Endothelial cell of umbilical vein (primary cell): ENCODE results near the gene FYN. TPM values are rescaled to one million over a fixed set of nuclear protein-coding genes. Genes with fewer than 3 reads are reported as not detected.

Source experiments
- BruUV-seq: library from RNA; stranded (reverse); fragments of 400-500 nt; replicated peaks from 2 replicates; lab custom pipeline; 2021; lab: Mats Ljungman, UMichigan
- CTCF ChIA-PET: fragments of 300-600, 350-600 bp; sonication (Branson Sonifier 250); formaldehyde crosslinking; loops from one replicate; lab custom pipeline; 2021; ENCODE audit warnings: antibody characterized with exemption, inconsistent platforms; lab: Charles Lee
- POLR2A ChIA-PET: fragments of 300-600, 350-600 bp; sonication (Branson Sonifier 250); formaldehyde crosslinking; loops from one replicate; lab custom pipeline; 2021; ENCODE audit warnings: antibody characterized with exemption, inconsistent platforms; lab: Charles Lee
- DNase-seq: peaks from one replicate; pipeline ENCODE4 v3.0.0-alpha.2; 2011; ENCODE audit warnings: low read depth, low spot score
- FAIRE-seq: peaks from 2 replicates; lab custom pipeline; 2011; peaks lifted over from hg19 to GRCh38; lab: Jason Lieb, UNC
- H2AFZ ChIP-seq: 2 replicates; pipeline ENCODE4 v1.6.0; 2012; ENCODE audit warnings: low read depth, low read length, control low read depth, inconsistent platforms
- H3K27ac ChIP-seq: 2 replicates; pipeline ENCODE4 v1.5.1; 2011; ENCODE audit warnings: low read depth, mild to moderate bottlenecking, control low read depth, low read length, moderate library complexity; ENCODE audit not compliant: insufficient read depth
- H3K27me3 ChIP-seq, 2 experiments: 2 replicates each; pipeline versions ENCODE4 v1.6.0 to v1.6.1; 2011; ENCODE audit warnings: low read length in 2 of 2, mixed read lengths in 1 of 2; ENCODE audit not compliant: control insufficient read depth in 2 of 2, insufficient read depth in 2 of 2
- H3K36me3 ChIP-seq, 2 experiments: 2 replicates in 1 of 2; 3 replicates in 1 of 2; pipeline ENCODE4 v1.5.1; 2011; ENCODE audit warnings: low read length in 2 of 2, mild to moderate bottlenecking in 1 of 2, moderate library complexity in 1 of 2; ENCODE audit not compliant: control insufficient read depth in 2 of 2, insufficient read depth in 2 of 2; ENCODE audit errors: extremely low read depth in 1 of 2
- H3K4me1 ChIP-seq: 3 replicates; pipeline ENCODE4 v1.5.1; 2011; ENCODE audit warnings: mild to moderate bottlenecking, low read length; ENCODE audit not compliant: control insufficient read depth, insufficient read depth; ENCODE audit errors: extremely low read depth
- H3K4me2 ChIP-seq: 2 replicates; pipeline ENCODE4 v1.6.1; 2011; ENCODE audit warnings: low read length, control low read depth, mixed read lengths; ENCODE audit not compliant: insufficient read depth
- H3K4me3 ChIP-seq, 3 experiments: fragments of 200-600 bp in 1 of 3; sonication (generic), shearing (Covaris generic) in 1 of 3; replicated peaks in 1 of 3; 2 replicates each; pipeline ENCODE4 v1.5.1; 2011 to 2016; ENCODE audit warnings: control low read depth in 3 of 3, low read length in 3 of 3, mild to moderate bottlenecking in 2 of 3, inconsistent platforms in 1 of 3, low read depth in 1 of 3, moderate library complexity in 1 of 3; ENCODE audit not compliant: insufficient read depth in 1 of 3
- H3K79me2 ChIP-seq: 2 replicates; pipeline ENCODE4 v1.6.0; 2012; ENCODE audit warnings: low read length, inconsistent platforms; ENCODE audit not compliant: control insufficient read depth, insufficient read depth
- H3K9ac ChIP-seq: replicated peaks from 2 replicates; pipeline ENCODE3; 2011; ENCODE audit warnings: low read length, control low read depth; ENCODE audit not compliant: insufficient read depth; ENCODE audit errors: extremely low read depth
- H3K9me1 ChIP-seq: replicated peaks from 3 replicates; pipeline ENCODE4 v1.6.0; 2011; ENCODE audit warnings: mild to moderate bottlenecking, low read length; ENCODE audit not compliant: control insufficient read depth, insufficient read depth; ENCODE audit errors: extremely low read depth
- H3K9me3 ChIP-seq: replicated peaks from 2 replicates; pipeline ENCODE4 v1.5.1; 2012; ENCODE audit warnings: low read length, inconsistent platforms; ENCODE audit not compliant: control insufficient read depth, insufficient read depth
- H4K20me1 ChIP-seq: replicated peaks from 2 replicates; pipeline ENCODE3; 2011; ENCODE audit warnings: mild to moderate bottlenecking, low read length; ENCODE audit not compliant: control insufficient read depth, insufficient read depth; ENCODE audit errors: extremely low read depth
- EZH2 ChIP-seq: IDR thresholded peaks from 2 replicates; pipeline ENCODE4 v1.6.1; 2012; ENCODE audit warnings: borderline replicate concordance, low read depth, mild to moderate bottlenecking, moderate library complexity, low read length, inconsistent platforms; ENCODE audit not compliant: severe bottlenecking
- FOS ChIP-seq: IDR thresholded peaks from 2 replicates; pipeline ENCODE4 v1.6.1; 2011; ENCODE audit warnings: mild to moderate bottlenecking, low read length, moderate library complexity, borderline replicate concordance; ENCODE audit not compliant: insufficient read depth
- GATA2 ChIP-seq: IDR thresholded peaks from 2 replicates; pipeline ENCODE4 v1.7.0; 2011; ENCODE audit warnings: low read depth, mild to moderate bottlenecking, moderate library complexity, mixed read lengths, low read length; ENCODE audit not compliant: insufficient read length, insufficient read depth
- JUN ChIP-seq: IDR thresholded peaks from 2 replicates; pipeline ENCODE4 v1.6.1; 2011; ENCODE audit warnings: borderline replicate concordance, low read depth; ENCODE audit not compliant: insufficient read length, insufficient read depth
- MYC ChIP-seq: IDR thresholded peaks from one replicate; pipeline ENCODE4 v1.6.1; 2011; ENCODE audit warnings: mild to moderate bottlenecking, low read depth, low read length
- POLR2A ChIP-seq: IDR thresholded peaks from 2 replicates; pipeline ENCODE4 v1.6.1; 2012; ENCODE audit warnings: low read depth, mild to moderate bottlenecking, control low read depth, low read length
- POLR2AphosphoS5 ChIP-seq: IDR thresholded peaks from 2 replicates; pipeline ENCODE4 v1.6.1; 2012; ENCODE audit warnings: low read depth, mild to moderate bottlenecking, control low read depth, low read length, moderate library complexity; ENCODE audit not compliant: insufficient read depth
- dilution Hi-C: fragments of 300-500 bp; cut with MboI; formaldehyde crosslinking; loops from one replicate; pipeline ENCODE4 v1.15.0; 2019; ENCODE audit warnings: low sequenced_read_pairs; ENCODE audit not compliant: extremely low pct_ligation_motif_present
- intact Hi-C: fragments of 100-400 bp; cut with micrococcal nuclease; formaldehyde crosslinking; loops from one replicate; pipeline ENCODE4 v1.10.0; 2022
- polyA plus RNA-seq, 4 experiments: library from polyadenylated mRNA; depleted of rRNA in 3 of 4; stranded (reverse) in 3 of 4; unstranded in 1 of 4; fragments of >200 nt; gene quantifications; 2 replicates each; pipeline versions ENCODE4 v1.2.1 to v1.2.3, GENCODE V29; 2011 to 2012; ENCODE audit warnings: missing spikeins in 1 of 4
- total RNA-seq: library from RNA; stranded (reverse); gene quantifications from 2 replicates; pipeline ENCODE4 v1.2.3, GENCODE V29; 2021
- TF ChIP-seq, protein P1 (sequence below): IDR thresholded peaks from 2 replicates; pipeline ENCODE4 v1.6.1; 2011; ENCODE audit not compliant: insufficient read depth, insufficient read length
- TF ChIP-seq, protein P2 (sequence below), 2 donors: IDR thresholded peaks; 1 replicate in 1 of 2; 2 replicates in 1 of 2; pipeline ENCODE4 v1.5.1; 2011; ENCODE audit warnings: low read length in 2 of 2, mild to moderate bottlenecking in 2 of 2, moderate library complexity in 2 of 2, control low read depth in 1 of 2, inconsistent platforms in 1 of 2, low read depth in 1 of 2; ENCODE audit not compliant: insufficient read depth in 1 of 2; ENCODE audit errors: extremely low read depth in 1 of 2

Gene FYN
- total and polyA plus RNA-seq, 2 donors (not counting 3 experiments of a cell fraction or from before 2014, with no cell fraction given): 69.0 to 143 TPM

DNA sequence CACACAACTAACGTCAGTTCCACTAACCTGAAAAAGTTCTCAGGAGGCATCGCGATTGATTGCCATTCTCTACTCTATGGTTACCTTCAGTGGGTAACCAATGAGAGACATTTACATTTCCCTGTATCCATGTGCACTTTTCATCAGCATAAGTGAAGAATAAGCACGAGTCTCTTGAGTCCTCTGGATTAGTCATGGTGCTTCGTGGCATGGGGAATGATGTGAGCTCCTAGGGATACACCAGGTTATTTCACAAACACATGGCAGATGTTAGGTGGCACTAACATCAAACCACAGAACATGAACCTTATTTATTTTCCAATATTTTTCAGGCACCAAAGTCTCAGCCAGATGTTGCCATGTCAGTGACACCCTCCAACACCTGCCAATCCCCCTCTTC is 64.0 kb downstream of the FYN start:
- H4K20me1 ChIP-seq: peaks cover 6% of the 10 kb centered on the region
- FAIRE-seq (no peak), DNase-seq (no peak)
- CTCF ChIA-PET: interaction anchor here (1.9 kb wide), 1 partner anchor 14 kb away, joined by 6 read pairs; no protein-coding TSS in a partner anchor
- dilution Hi-C loops: no loop called here
- POLR2A ChIA-PET: no interaction called here
- H3K9me3 ChIP-seq: no peaks in the 10 kb centered on the region
- no peaks in the 10 kb centered on the region for H3K9me1 ChIP-seq
- H3K9ac ChIP-seq: no peak overlapping the region
- BruUV-seq: no TSS peak
- no peak overlapping the region for H3K4me2 ChIP-seq
- peaks cover 31% of the 10 kb centered on the region for H3K4me1 ChIP-seq
- H3K27me3 ChIP-seq: no peaks in the 10 kb centered on the region
- H3K27ac ChIP-seq: no peak overlapping the region
- no peaks in the 10 kb centered on the region for H3K79me2 ChIP-seq
- H2AFZ ChIP-seq: no peak overlapping the region
- H3K4me3 ChIP-seq: no peak overlapping the region
- no peak for TF ChIP-seq JUN
- no peak for TF ChIP-seq POLR2A
- TF ChIP-seq, protein P1, sequence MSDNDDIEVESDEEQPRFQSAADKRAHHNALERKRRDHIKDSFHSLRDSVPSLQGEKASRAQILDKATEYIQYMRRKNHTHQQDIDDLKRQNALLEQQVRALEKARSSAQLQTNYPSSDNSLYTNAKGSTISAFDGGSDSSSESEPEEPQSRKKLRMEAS: no peak
- TF ChIP-seq FOS: no peak
- TF ChIP-seq POLR2AphosphoS5: no peak
- TF ChIP-seq, protein P2, sequence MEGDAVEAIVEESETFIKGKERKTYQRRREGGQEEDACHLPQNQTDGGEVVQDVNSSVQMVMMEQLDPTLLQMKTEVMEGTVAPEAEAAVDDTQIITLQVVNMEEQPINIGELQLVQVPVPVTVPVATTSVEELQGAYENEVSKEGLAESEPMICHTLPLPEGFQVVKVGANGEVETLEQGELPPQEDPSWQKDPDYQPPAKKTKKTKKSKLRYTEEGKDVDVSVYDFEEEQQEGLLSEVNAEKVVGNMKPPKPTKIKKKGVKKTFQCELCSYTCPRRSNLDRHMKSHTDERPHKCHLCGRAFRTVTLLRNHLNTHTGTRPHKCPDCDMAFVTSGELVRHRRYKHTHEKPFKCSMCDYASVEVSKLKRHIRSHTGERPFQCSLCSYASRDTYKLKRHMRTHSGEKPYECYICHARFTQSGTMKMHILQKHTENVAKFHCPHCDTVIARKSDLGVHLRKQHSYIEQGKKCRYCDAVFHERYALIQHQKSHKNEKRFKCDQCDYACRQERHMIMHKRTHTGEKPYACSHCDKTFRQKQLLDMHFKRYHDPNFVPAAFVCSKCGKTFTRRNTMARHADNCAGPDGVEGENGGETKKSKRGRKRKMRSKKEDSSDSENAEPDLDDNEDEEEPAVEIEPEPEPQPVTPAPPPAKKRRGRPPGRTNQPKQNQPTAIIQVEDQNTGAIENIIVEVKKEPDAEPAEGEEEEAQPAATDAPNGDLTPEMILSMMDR (IDR thresholded peaks at IDR 0.05; ENCODE audit: extremely low read depth in 1 of 2, insufficient read depth in 1 of 2, low read depth in 1 of 2, low read length in 2 of 2): no peak
- TF ChIP-seq MYC: no peak
- no peak for TF ChIP-seq EZH2
- TF ChIP-seq GATA2: no peak
- intact Hi-C loops: no loop called here
- no peaks in the 10 kb centered on the region for H3K36me3 ChIP-seq
